Measurements from ENCODE around the gene MIDN.

DNA sequence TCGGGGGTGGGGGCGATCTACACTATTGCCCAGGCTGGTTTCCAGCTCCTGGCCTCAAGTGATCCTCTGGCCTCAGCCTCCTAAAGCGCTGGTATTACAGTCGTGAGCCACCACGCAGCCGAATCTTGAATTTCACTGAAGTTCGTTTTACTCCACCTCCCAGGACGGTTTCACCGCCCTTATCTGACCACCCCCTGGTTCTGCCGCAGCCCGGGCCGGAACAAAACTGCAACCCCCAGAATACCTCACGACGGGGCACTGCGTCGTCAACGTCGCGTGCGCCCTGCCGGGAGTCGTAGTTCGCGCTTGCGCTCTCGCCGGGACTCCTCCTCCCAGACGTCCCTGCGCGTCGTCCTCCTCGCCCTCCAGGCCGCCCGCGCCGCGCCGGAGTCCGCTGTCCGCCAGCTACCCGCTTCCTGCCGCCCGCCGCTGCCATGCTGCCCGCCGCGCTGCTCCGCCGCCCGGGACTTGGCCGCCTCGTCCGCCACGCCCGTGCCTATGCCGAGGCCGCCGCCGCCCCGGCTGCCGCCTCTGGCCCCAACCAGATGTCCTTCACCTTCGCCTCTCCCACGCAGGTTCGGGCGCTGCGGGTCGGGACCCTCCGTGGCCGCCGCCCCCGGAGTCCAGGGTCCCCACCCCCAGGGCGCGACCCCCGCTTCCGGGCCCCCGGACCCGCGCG, 6.8 kb upstream of the MIDN start, which contains the start of gene ATP5F1D:
- peak; percentile 18 for TF ChIP-seq POLR2A (IDR thresholded peaks at IDR 0.05; ENCODE audit: low read depth)
- TF ChIP-seq, protein P1, sequence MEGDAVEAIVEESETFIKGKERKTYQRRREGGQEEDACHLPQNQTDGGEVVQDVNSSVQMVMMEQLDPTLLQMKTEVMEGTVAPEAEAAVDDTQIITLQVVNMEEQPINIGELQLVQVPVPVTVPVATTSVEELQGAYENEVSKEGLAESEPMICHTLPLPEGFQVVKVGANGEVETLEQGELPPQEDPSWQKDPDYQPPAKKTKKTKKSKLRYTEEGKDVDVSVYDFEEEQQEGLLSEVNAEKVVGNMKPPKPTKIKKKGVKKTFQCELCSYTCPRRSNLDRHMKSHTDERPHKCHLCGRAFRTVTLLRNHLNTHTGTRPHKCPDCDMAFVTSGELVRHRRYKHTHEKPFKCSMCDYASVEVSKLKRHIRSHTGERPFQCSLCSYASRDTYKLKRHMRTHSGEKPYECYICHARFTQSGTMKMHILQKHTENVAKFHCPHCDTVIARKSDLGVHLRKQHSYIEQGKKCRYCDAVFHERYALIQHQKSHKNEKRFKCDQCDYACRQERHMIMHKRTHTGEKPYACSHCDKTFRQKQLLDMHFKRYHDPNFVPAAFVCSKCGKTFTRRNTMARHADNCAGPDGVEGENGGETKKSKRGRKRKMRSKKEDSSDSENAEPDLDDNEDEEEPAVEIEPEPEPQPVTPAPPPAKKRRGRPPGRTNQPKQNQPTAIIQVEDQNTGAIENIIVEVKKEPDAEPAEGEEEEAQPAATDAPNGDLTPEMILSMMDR (IDR thresholded peaks at IDR 0.05), result peak in 1 of 3 experiments; percentile 22
